Brain microvascular endothelial cell (primary cell): ENCODE results near the gene GALNT9.
A peak's percentile ranks its signal among the peaks of the same experiment; 100 is the strongest.

Experiments
- DNase-seq: peaks from one replicate; pipeline ENCODE4 v3.0.0-alpha.2; 2020
- H3K27ac ChIP-seq: fragments of 250-450 bp; sonication (Bioruptor Pico); 2 replicates; pipeline ENCODE4 v1.5.1; 2020; ENCODE audit warnings: mild to moderate bottlenecking, moderate library complexity
- H3K27me3 ChIP-seq: fragments of 250-450 bp; sonication (Bioruptor Pico); replicated peaks from 2 replicates; pipeline ENCODE4 v1.5.1; 2020; ENCODE audit warnings: mild to moderate bottlenecking
- H3K36me3 ChIP-seq: fragments of 250-450 bp; sonication (Bioruptor Pico); replicated peaks from 2 replicates; pipeline ENCODE4 v1.5.1; 2020; ENCODE audit warnings: mild to moderate bottlenecking
- H3K4me3 ChIP-seq: 2 replicates; pipeline ENCODE4 v1.5.1; 2011; ENCODE audit warnings: low read depth, mild to moderate bottlenecking, control low read depth, low read length, moderate library complexity
- in situ Hi-C: cut with HindIII; loops from 2 replicates; pipeline ENCODE4 v1.10.0; 2017; ENCODE audit warnings: low sequenced_read_pairs, low pct_ligation_motif_present
- TF ChIP-seq, protein P1 (sequence below): IDR thresholded peaks from 2 replicates; pipeline ENCODE4 v1.5.1; 2011; ENCODE audit warnings: low read depth, mild to moderate bottlenecking, moderate library complexity, low read length, control low read depth, inconsistent platforms; ENCODE audit errors: missing control alignments

Gene GALNT9

DNA sequence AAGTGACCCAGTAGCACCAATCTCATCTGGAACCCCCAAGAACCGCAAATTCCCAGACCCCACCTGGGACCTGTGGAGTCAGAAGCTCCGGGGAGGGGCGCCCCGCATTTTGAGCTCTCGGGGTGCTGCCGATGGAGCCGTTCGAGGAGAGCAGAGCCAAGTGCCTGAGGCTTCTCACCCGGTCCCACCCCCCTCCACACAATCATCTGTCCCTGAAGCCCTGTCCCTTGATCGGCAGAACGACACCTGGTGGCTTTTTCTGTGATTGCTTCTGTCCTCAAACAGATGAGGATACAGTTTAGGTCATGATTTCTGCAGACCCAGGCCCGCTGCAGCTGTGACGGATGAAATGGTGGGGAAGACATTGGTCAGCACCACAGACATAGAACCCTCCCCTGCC, 110.5 kb downstream of the GALNT9 start:
- no peaks in the 10 kb centered on the region for H3K36me3 ChIP-seq
- H3K27me3 ChIP-seq: no peaks in the 10 kb centered on the region
- in situ Hi-C loops: no loop called here
- H3K27ac ChIP-seq: no peak overlapping the region
- H3K4me3 ChIP-seq: no peak overlapping the region
- TF ChIP-seq, protein P1, sequence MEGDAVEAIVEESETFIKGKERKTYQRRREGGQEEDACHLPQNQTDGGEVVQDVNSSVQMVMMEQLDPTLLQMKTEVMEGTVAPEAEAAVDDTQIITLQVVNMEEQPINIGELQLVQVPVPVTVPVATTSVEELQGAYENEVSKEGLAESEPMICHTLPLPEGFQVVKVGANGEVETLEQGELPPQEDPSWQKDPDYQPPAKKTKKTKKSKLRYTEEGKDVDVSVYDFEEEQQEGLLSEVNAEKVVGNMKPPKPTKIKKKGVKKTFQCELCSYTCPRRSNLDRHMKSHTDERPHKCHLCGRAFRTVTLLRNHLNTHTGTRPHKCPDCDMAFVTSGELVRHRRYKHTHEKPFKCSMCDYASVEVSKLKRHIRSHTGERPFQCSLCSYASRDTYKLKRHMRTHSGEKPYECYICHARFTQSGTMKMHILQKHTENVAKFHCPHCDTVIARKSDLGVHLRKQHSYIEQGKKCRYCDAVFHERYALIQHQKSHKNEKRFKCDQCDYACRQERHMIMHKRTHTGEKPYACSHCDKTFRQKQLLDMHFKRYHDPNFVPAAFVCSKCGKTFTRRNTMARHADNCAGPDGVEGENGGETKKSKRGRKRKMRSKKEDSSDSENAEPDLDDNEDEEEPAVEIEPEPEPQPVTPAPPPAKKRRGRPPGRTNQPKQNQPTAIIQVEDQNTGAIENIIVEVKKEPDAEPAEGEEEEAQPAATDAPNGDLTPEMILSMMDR: peak; percentile 33
- no peak for DNase-seq

DNA sequence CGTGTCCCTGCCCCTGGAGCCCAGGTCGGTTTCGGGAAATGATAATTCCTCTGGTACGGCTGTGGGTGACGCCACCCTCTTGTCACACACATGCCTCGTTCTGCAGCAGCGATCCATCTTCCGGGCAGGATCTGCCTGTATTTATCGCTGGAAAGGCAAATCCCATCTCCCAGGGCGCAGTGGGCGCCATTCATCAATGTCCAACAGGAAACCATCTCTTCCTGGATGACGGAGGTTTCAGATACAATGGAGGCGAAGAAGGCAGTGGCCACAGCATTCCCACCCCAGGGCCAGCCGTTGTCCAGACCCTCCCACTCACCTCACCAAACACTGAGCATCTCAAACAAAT, 110.9 kb downstream of the GALNT9 start:
- Histone ChIP-seq H3K36me3 (no peaks in the 10 kb centered on the region), H3K27me3 (no peaks in the 10 kb centered on the region), H3K4me3 (no peak overlapping the region), H3K27ac (no peak overlapping the region)
- DNase-seq: no peak
- in situ Hi-C loops: no loop called here
- TF ChIP-seq, protein P1: no peak

DNA sequence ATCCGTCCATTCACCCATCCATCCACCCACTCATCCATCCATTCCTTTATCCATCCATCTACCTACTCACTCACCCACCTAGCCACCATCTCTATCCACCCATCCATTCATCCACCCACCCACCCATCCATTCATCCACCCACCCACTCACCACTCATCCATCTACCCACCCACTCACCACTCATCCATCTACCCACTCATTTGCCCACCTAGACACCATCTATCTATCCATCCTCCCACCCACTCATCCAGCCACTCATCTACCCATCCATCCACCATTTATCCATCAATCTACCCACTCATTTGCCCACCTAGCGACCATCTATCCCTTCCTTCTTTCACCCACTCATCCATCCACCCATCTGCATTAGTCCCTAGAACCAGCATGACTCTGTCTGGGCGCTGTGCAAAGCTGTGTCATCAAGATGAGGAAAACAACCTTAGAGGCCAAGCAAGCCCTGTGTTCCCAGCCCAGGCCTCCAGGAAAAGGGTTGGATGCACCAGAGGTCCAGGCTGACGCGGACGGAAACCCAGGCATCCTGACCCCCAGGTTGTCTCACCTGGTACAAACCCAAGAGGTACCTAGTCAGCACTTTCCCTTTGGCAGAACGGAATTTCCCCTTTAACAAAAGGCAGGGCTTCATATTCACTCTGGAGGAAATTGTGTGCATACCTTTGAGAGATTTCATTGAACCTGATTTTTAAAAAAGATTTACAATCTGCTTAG, 111.4 kb downstream of the GALNT9 start:
- in situ Hi-C loops: no loop called here
- TF ChIP-seq, protein P1: no peak

DNA sequence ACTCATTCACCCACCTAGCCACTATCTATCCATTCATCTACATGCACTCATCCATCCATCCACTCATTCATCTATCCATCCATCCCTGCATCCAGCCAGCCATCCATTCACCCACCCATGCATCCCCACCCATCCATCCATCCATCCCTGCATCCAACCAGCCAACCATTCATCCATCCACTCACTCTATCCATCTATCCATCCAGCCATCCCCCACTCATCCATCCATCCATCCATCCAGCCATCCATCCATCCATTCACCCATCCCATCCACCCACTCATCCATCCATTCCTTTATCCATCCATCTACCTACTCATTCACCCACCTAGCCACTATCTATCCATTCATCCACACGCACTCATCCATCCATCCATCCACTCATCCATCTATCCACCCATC, 112.0 kb downstream of the GALNT9 start:
- in situ Hi-C loops: no loop called here
- Histone ChIP-seq H3K27me3 (no peaks in the 10 kb centered on the region), H3K4me3 (no peak overlapping the region), H3K36me3 (no peaks in the 10 kb centered on the region), H3K27ac (no peak overlapping the region)
- DNase-seq: no peak
- TF ChIP-seq, protein P1: no peak

More for the DNA sequence above, 111.4 kb downstream of the GALNT9 start:
- Histone ChIP-seq H3K36me3 (no peaks in the 10 kb centered on the region), H3K27me3 (no peaks in the 10 kb centered on the region), H3K4me3 (no peak overlapping the region), H3K27ac (no peak overlapping the region)
- no peak for DNase-seq

DNA sequence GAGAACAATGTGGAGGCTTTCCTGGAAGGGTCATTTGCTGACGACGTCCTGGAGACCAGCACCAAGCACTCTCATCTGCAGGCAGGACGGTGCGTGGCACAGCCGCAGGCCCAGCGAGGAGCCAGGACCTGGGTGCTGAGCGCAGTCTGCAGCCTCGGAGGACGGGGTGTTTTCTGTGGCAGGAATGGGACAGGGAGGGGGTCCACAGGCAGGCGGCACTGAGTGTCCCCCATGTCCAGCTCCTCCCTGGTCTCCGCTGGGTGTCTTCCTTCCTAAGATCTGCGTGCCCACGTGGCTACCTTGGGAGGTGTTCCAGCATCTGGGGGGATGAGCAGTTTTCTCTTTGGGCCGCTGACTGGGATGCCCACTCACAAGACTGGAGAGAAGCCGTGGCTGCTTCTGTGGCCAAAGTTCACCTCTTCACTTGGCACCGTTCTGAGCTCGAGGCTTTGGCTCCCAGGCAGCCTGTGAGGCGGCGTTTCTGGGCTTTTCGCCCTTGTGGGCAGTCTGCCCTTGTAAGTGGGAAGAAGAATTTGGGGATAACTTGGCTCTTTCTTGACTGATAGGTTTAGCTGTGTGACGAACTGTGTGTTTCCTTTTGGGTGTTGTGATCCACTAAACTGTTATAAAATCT, 112.9 kb downstream of the GALNT9 start:
- in situ Hi-C loops: no loop called here
- Histone ChIP-seq H3K27ac (no peak overlapping the region), H3K36me3 (no peaks in the 10 kb centered on the region), H3K4me3 (no peak overlapping the region), H3K27me3 (no peaks in the 10 kb centered on the region)
- DNase-seq: no peak
- TF ChIP-seq, protein P1: no peak
